GM18505 (cell line): ENCODE measurements around the gene RADIL.
A peak's percentile ranks its signal among the peaks of the same experiment; 100 is the strongest.

Source experiments
- ATAC-seq: cut with Tn5 transposase; IDR thresholded peaks from one replicate; pipeline ENCODE4 v1.9.1; 2021; ENCODE audit not compliant: unreplicated experiment
- POLR2A ChIP-seq: IDR thresholded peaks from 4 replicates; pipeline ENCODE4 v1.6.1; 2011; ENCODE audit warnings: borderline replicate concordance; ENCODE audit not compliant: insufficient read depth, insufficient read length; ENCODE audit errors: extremely low read depth

The RADIL gene

GRCh38 chr7:4781366-4782069, 102.0 kb downstream of the RADIL start:
- no peak for ATAC-seq
- no peak for TF ChIP-seq POLR2A

GRCh38 chr7:4779118-4779517, 104.4 kb downstream of the RADIL start:
- no peak for ATAC-seq
- TF ChIP-seq POLR2A = no peak

- ATAC-seq = no peak
- no peak for TF ChIP-seq POLR2A
These were observed 107.5 kb downstream of the RADIL start for GRCh38 chr7:4775848-4776623.

- peak; percentile 87 for ATAC-seq
- peak; percentile 95 for TF ChIP-seq POLR2A
These were observed 108.2 kb downstream of the RADIL start, which contains the start of gene AP5Z1 for GRCh38 chr7:4775250-4775847. Gene AP5Z1 (plus strand): TSS chr7:4775623. CDS start chr7:4775716, 93 bp downstream.

- peak; percentile 24 for ATAC-seq
These were observed 108.8 kb downstream of the RADIL start for GRCh38 chr7:4774658-4775249.

GRCh38 chr7:4774007-4774406, 109.5 kb downstream of the RADIL start:
- ATAC-seq = no peak

More at GRCh38 chr7:4774658-4775249, 108.8 kb downstream of the RADIL start:
- peak; percentile 16 for TF ChIP-seq POLR2A

GRCh38 chr7:4772306-4772705, 111.2 kb downstream of the RADIL start:
- no peak for ATAC-seq
- TF ChIP-seq POLR2A = no peak

More at GRCh38 chr7:4774007-4774406, 109.5 kb downstream of the RADIL start:
- no peak for TF ChIP-seq POLR2A

GRCh38 chr7:4771737-4772136, 111.8 kb downstream of the RADIL start:
- TF ChIP-seq POLR2A = no peak
- ATAC-seq = no peak

GRCh38 chr7:4770886-4771285, 112.6 kb downstream of the RADIL start:
- TF ChIP-seq POLR2A = no peak
- ATAC-seq = no peak

- TF ChIP-seq POLR2A = no peak
- ATAC-seq = no peak
These were observed 113.8 kb downstream of the RADIL start for GRCh38 chr7:4769761-4770160.

- ATAC-seq = no peak
- TF ChIP-seq POLR2A = no peak
These were observed 114.6 kb downstream of the RADIL start for GRCh38 chr7:4768597-4769569.
